DMS53 treated with DMSO at 0.1 percent for 48 hours (cell line): ENCODE results near the gene TTBK2.

Source experiments
- DNase-seq: peaks from one replicate; lab custom pipeline; 2025; ENCODE audit not compliant: unreplicated experiment; lab: John Stamatoyannopoulos, UW

TTBK2 gene

DNA sequence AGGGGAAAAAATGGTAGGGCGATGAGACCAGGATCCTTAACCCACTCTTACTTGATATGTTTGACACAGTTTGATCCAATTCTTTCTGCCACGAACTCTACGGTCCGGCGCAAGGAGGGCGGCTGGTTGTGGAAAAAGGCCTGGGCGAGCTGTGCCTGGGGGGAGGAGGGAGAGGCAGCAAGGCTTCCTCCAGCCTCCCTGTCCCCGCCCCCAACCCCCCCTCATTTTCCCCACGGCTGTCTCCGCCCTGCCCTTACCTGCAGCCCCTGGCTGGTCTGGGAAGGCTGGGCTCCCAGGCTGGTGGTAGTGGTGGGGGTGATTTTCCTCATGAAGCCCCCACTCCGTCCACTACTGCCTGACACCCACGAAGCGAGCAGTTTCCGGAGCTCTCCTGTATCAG is 191.6 kb downstream of the TTBK2 start:
- no peak for DNase-seq

DNA sequence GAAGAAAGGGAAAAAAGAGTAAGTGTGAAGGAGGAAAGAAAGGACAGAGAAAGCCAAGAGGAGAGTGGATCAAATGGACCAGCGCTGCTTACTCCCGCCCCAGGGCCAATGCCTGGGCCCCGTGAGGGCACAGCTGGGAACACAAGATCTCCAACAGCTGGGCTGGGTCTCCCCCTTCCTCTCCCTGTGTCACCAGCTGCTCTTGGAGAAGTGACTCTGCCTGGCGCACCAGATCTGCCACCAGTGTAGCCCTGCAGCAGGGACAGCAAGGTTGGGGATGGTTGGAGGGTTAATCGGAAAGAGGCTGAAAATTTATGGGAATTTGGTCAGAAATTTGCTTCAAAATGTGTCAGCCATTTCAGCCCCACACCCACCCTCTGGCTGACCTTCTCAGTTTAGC is 192.0 kb downstream of the TTBK2 start:
- no peak for DNase-seq

DNA sequence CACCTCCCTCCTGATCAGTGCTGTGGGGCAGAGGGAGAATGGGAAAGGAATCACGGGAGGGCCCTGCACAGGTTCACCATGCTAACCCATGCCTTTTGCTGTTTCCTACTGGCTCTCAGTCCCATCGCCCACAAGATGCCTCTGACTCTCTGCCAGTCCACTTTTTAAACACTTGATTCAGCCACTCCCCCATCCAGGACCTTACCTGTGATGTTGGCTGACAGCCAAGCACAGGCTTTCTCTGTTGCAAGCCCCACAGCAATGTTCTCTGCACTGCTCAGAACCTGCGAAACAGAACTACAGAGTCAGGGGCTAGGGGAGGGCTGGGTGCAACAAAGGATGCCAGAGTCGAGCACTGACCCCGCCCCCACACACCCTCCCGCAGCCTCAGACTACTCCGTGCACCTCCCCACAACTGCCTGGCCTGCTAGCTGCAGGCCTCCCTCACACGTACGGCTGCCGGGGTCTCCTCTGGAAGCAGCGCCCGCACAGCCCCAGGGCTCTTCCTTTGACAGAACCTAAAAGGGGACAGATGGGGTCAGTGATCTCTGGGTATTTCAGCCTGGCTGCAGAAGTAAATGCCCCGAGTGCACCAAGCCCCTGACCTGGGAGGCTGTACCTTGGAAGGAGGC is 192.7 kb downstream of the TTBK2 start:
- no peak for DNase-seq

DNA sequence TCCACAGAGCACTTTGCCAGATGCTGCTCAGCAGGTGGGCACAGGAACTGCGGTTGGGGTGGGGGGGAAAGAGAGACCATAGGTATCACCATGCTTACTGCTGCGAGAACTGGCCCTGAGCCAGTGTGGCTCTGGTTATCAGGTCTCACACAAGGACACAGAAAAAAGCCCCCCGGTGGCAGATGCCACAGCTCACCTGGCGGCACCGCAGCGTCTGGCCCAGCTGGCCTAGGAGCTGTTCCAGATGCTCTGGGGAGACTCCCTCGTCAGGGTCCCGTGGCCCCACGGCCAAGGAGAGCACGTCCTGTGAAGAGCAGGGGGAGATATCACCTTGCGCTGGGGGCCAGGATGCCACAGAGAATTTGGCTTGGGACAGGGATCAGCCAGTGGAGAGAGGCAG is 194.5 kb downstream of the TTBK2 start:
- no peak for DNase-seq

DNA sequence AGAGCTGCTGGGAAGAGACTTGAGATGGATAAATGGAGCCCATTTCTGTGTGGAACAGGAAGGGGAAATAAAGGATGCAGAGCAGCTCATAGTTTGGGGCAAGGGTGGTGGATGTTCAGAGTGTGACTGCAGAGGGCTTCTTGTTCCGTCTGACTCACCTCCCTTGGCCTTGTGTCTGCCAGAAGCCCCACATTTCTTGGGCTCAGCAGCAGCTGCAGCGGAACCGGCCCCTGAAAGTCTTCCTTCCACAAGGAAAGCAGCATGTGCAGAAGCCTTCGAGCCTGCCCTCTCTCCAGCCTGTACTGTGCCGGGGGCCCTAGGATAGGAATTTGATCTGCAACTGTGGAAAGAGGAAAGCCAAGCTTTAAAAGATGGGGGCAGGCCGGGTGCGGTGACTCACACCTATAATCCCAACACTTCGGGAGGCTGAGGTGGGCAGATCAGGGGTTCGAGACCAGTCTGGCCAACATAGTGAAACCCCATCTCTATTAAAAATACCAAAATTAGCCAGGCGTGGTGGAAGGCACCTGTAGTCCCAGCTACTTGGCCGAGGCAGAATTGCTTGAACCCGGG is 195.2 kb downstream of the TTBK2 start:
- no peak for DNase-seq

DNA sequence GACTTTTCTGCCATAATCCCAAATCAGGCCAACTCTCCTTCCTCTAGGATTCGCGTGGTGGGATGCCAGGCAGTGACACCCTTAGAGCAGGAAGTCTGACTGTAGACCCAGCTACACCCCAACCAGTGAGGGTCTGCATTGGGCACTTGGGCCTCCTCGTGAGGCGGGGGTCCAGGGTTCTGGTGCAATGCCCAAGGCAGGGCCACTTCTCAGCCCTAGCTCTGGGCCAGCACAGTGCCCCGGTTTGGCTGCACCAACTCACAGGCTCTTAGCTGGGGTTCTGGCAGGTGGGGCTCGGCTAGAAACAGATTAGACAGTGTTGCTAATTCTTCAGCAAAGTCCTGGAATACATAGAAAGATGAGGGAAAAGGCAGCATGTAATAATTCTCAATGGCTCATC is 196.3 kb downstream of the TTBK2 start:
- DNase-seq, result no peak

DNA sequence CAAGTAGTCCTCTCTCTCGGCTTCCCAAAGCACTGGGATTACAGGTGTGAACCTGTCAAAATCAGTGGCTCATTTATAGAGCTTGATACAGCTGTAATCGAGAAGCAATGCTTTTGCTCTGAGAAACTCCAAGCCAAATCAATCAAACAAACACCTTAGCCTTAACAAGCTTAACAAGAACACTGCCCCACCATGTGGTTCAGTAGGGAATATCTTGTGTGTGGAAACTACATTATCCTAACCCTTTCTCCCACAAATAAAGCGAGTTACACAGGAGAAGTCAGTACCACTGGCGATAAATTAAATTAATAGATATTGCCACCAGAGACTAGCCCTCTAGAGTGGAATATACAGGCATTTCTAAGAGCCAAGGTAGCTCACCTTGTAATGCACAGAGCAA is 197.5 kb downstream of the TTBK2 start:
- DNase-seq, result no peak

DNA sequence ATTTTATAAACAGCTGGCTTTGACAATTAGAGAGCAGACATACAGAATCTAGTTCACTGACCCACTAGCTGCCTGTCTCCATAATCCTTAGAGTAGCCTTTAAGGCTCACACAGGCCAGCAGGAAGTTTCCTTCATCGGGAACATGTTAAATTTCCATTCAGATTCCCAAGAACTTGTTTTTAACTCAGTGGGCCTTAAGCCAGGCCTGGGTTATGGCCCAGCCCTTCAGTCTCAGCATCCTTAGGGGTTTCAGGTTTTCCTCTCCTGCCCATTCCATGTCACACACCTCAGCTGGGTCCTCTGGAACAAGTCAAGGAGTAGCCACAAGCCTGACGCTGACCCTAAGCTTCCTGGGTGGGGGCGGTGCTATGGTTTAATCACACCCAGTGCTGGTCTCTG is 198.7 kb downstream of the TTBK2 start:
- no peak for DNase-seq

DNA sequence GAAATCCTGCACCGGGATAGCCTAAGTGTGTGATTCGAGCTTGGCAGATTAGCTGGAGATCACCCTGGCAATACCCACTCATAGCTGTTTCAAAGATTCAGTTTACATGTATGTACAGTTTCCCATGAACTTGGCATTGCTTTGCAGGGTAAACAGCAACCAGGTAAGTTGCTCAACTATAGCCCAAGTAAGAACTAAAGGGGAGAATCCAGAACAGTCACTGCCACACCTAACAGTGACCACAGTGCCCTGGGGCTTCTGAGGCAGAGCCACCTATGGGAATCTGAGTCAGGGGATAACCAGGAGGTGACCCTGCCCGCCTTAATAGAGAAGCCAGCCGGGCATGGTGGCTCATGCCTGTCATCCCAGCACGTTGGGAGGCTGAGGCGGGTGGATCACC is 199.6 kb downstream of the TTBK2 start:
- no peak for DNase-seq

DNA sequence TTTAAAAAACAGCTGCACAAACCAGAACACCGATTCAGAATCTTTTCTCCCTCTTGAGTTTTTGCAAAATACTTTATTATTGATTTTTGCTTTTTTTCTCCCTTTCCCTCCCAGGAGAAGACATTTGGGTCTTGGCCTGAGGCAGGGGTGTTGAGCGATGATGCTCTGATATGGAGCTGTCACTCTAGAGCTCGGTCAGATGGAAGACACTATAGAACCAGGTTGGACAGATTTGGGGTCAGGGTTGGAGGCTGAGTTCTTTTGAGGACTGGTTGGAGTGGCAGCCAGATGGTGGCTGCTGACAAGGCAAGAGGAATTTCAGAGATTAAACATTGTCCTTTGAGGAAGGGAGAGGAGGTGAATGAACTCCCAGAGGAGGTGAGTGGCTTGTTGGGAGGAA is 200.5 kb downstream of the TTBK2 start:
- no peak for DNase-seq

DNA sequence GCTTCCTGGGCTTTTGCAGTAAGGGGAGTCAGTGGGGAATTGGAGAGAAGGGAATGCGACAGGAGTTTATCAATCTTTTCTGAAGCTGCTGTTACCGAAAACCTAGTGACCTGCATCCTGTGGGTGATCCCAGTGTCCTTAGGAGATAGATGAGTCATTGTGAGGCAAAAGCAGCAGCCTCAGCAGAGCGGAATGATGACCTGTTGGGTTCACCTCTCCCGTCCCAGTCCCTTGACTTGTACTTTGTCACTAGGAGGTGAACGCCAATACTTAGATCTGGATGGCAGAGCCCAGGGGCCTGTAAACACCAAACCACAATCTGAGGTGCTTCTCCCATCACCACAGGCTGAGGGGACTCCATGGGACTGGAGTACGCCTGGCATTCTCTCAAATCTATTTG is 201.5 kb downstream of the TTBK2 start:
- DNase-seq, result no peak

DNA sequence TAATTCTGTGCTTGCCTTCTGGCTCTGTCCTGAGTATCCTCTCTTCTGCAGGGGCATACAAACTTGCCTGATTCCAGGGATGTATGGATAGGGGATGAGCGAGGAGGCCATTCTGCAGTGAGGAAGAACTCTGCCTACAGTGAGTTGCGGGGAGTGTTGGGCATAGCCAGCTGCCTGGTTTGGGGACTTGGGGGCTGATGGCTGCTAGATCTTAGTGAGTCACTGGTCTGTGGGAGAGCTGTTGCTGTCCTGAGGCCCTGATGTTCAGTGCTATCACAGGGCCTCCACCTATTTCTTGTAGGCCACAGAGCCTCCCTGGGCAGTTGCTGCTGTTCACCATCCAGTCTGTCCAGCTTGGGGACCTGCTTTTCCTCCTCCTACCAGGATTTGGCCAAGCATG is 204.0 kb downstream of the TTBK2 start:
- DNase-seq, result no peak

DNA sequence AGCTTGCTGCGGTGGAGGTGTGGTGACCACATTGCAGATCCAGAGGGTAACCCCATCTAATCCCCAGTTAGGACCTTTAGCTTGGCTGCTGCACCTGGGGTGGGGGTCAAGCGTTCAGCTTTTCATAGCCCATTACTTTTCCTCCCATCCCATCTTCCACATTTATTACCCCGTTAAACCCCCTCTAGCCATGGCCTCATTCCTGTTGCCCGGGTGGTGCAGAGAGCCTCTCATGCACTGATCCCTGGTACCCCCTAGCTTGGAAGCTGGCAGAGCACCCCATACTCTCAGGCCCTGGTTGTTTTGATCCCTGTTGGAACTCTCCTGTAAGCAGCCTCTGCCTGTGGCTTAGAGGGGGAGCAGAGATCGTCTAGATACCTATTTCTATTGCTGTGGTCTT is 204.5 kb downstream of the TTBK2 start:
- DNase-seq, result no peak

DNA sequence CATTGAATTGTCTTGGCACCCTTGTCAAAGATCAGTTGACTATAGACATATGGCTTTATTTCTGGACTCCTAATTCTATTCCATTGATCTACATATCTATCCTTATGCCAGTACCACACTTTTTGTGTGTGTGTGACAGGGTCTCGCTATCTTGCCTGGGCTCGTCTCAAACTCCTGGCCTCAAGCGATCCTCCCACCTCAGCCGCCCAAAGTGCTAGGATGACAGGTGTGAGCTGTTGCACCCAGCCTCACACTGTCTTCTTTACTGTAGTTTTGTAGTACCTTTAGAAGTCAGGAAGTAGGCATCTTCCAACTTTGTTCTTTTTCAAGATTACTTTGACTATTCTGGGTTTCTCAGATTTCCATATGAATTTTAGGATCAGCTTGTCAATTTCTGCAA is 208.0 kb downstream of the TTBK2 start:
- DNase-seq, result no peak

DNA sequence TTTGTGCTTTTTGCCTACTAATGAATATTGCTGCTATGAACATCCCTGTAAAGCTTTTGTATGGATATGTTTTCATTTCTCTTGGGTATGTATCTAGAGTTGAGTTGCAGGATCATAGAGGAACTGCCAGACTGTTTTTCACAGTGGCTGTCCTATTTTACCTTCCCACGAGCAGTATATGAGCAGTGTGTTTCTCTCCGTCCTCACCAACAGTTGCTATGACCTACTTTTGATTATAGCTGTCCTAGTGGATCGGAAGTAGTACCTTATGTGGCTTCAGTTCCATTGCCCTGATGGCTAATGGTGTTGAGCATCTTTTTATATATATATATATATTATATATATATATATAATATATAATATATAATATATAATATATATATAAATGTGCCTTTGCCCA is 208.8 kb downstream of the TTBK2 start:
- DNase-seq, result no peak

DNA sequence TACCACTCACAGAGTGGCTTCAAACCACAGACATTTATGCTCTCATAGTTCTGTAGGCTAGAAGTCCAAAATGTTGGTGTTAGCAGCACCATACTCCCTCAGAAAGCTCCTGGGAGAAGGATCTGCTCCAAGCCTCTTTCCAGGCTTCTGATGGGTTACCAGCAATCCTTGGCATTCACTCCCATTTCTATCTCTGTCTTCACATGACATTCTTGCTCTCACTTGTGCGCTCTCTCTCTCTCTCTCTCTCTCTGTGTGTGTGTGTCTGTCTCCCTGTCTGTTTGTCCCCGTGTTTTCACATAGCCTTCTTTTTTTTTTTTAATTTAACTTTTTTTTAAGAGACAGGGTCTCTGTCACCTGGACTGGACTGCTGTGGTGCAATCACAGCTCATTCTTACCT is 209.9 kb downstream of the TTBK2 start:
- no peak for DNase-seq

DNA sequence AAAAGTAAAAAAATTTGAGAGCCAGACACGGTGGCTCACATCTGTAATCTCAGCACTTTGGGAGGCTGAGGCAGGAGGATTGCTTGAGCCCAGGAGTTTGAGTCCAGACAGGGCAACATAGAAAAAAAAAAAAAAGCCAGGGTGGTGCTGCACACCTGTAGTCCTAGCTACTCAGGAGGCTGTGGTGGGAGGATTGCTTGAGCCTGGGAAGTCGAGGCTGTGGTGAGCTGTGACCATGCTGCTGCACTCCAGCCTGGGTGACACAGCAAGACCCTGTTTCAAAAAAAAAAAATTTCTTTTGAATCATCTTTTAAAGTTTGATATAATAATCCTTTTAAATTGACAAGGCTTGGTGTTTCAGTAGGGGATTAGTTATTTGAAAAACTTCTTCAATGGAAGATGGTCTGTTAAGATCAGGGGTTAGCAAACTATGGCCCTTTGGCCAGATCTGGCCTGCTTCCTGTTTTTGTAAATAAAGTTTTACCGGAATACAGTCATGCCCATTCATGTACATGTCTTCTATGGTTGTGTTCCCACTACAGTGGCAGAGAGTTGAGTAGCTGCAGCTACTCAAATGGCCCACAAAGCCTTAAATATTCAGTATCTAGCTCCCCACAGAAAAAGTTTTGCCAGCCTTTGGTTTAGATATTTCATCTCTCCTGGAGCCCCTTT is 212.6 kb downstream of the TTBK2 start:
- DNase-seq, result no peak

DNA sequence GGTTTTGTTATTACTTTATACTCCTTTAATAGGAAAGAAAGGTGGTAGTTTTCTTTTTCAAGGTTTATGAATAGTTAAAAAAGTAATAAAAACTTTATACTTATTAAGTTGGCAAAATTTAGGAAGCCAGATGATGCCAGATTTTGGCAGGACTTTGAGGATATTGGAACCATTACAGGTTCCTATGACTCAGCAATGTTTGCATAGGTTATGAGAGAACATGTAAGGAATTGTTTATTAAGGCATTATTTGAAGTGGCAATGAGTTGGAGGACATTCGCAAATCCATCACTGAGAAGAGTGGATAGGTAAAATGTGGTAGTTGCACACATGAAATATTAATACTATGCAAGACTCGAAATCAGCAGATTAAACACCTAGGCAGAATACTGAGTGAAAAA is 213.5 kb downstream of the TTBK2 start:
- DNase-seq, result peak; percentile 63

DNA sequence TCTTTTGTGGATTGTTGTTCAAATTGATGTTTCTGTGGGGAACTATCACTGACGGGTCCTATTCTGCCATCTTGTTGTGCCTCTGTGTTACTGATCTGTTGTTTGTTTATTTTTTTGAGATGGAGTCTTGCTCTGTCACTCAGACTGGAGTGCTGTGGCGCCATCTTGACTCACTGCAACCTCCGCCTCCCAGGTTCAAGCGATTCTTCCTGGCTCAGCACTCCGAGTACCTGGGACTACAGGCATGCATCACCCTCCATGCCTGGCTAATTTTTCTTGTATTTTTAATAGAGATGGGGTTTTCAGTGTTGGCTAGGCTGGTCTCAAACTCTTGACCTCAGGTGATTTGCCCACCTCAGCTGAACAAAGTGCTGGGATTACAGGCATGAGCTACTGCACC is 215.2 kb downstream of the TTBK2 start:
- DNase-seq, result no peak

DNA sequence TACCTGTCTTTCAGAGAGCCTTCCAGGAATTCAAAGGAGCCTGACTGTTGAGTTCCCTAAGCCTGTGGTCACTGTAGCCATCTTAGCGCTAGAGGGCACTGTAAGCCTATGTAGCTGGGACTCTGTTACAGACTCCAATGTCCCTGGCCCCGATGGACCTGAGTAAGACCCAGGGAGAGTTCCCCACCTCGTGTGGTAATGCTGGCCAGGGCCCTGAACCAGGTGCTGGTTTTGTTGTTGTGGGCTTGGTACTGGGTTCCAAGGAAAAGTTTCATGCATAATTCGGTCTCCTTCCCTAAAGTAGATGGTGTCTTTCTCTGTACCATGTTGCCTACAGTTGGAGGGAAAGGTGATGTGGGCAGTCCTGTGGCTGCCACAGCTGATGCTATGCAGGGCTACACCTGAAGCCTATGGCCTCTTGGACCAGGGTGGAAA is 216.1 kb downstream of the TTBK2 start:
- peak; percentile 49 for DNase-seq

DNA sequence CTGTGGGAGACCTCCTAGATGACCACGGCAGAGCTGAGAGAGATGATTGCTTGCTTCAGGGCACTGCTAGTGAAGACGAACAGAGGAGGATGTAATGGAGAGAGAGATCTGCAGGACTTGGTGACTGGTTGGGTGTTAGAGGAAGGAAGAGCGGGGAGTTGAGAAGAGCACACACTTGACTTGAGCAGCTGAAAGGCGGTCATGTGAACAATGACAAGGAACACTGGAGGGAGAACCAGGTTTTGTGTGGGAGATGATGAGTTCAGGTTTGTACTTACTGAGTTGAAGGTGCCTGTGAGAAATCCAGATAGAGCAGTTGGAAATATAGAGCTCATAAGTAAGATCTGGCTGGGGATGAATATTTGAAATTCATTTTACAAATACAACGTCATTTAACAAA is 224.0 kb downstream of the TTBK2 start:
- DNase-seq, result no peak

DNA sequence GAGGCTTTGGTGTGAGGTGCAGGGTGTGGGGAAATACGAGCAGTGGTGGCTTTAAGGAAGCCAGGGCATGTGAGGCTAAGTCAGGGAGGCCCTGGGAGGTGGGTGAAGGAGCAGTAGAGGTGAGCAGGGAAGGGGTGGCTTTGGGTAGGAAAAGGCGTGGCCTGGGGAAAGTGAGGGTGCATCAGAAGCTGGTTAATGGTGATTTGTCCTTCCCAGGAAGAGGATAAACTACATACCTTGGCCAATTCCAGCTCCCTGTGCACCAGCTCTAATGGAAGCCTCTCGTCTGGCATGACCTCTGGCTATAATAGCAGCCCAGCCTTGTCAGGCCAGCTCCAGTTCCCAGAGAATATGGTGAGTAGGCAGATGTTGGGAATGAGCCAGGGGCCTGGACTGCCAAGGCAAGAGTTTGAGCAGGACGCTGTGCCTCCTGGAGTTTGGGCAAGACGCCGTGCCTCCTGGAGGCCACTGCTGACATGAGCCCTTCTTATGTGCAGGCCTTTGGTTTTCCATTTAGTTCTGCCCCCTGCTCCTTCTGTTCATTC is 225.0 kb downstream of the TTBK2 start:
- no peak for DNase-seq

DNA sequence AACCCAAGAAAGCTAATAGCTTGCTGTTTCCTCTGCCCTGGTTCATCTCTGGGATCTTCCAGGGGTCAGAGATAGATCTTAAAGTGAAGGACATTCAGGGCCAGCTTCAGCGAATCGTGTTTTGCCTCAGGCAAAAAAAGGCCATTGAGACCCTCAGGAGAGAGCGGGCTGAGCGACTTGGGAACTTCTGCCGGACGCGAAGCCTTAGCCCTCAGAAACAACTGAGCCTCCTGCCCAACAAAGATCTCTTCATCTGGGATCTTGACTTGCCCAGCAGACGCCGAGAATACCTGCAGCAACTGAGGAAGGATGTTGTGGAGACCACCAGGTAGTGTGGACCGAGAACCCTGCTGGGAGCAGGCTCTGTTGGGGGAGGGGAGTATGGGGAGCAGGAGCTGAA is 226.2 kb downstream of the TTBK2 start:
- no peak for DNase-seq
